CD4-positive, alpha-beta T cell treated with Interleukin-1 beta for 1 hour (primary cell): ENCODE results near the gene GAPDH.

Experiments
- DNase-seq, 2 donors: peaks; one replicate each; pipeline ENCODE4 v3.0.0-alpha.2; 2020 to 2022

Gene GAPDH

GRCh38 chr12:6530576-6531260 lies 3.6 kb upstream of the GAPDH start:
- DNase-seq, result no peak

GRCh38 chr12:6532051-6532926 lies 2.0 kb upstream of the GAPDH start:
- peak; percentile 83 for DNase-seq

GRCh38 chr12:6532927-6533652 lies 1.2 kb upstream of the GAPDH start:
- peak in 1 of 2 donors; percentile 19 for DNase-seq

- DNase-seq, result no peak
Measured at GRCh38 chr12:6533653-6533922, 729 bp upstream of the GAPDH start.

GRCh38 chr12:6534695-6534944 lies 303 bp downstream of the GAPDH start:
- DNase-seq, result no peak

- DNase-seq, result peak; percentile 77 to 79
Measured at GRCh38 chr12:6534945-6535696, 804 bp downstream of the GAPDH start.

- DNase-seq, result no peak
Measured at GRCh38 chr12:6535697-6535946, 1.3 kb downstream of the GAPDH start.

GRCh38 chr12:6535960-6536847 lies 1.9 kb downstream of the GAPDH start:
- DNase-seq, result no peak

- peak in 1 of 2 donors; percentile 15 for DNase-seq
Measured at GRCh38 chr12:6536894-6537579, 2.7 kb downstream of the GAPDH start.

- peak; percentile 84 to 87 for DNase-seq
Measured at GRCh38 chr12:6537580-6538419, 3.5 kb downstream of the GAPDH start.

GRCh38 chr12:6538420-6539313 lies 4.3 kb downstream of the GAPDH start:
- DNase-seq, result peak in 1 of 2 donors; percentile 11

GRCh38 chr12:6539314-6539682 lies 5.0 kb downstream of the GAPDH start:
- DNase-seq, result no peak

GRCh38 chr12:6539707-6540134 lies 5.4 kb downstream of the GAPDH start:
- no peak for DNase-seq

GRCh38 chr12:6540181-6540877 lies 6.0 kb downstream of the GAPDH start:
- peak; percentile 34 to 40 for DNase-seq

GRCh38 chr12:6541371-6542165 lies 7.3 kb downstream of the GAPDH start:
- DNase-seq, result no peak

- DNase-seq, result peak in 1 of 2 donors; percentile 12
Measured at GRCh38 chr12:6542209-6543009, 8.1 kb downstream of the GAPDH start.

- DNase-seq, result no peak
Measured at GRCh38 chr12:6546016-6546415, 11.7 kb downstream of the GAPDH start.
